Measurements from ENCODE around the gene ANKRD33B. TPM values are rescaled to one million over a fixed set of nuclear protein-coding genes. Genes with fewer than 3 reads are reported as not detected.
"Not testable (repeated sequence)": the region's sequence is repeated elsewhere in the genome, so short reads cannot be mapped to it uniquely, and the experiment has no call there.

Gene ANKRD33B
- total RNA-seq, 1 experiment from 2014 or later, result 4.9 TPM

GRCh38 chr5:10556289-10556807 lies 7.5 kb upstream of the ANKRD33B start:
- DNase-seq (ENCODE audit: low read depth), result peak; percentile 93

GRCh38 chr5:10556893-10557746 lies 6.8 kb upstream of the ANKRD33B start:
- DNase-seq (ENCODE audit: low read depth), result no peak

DNA sequence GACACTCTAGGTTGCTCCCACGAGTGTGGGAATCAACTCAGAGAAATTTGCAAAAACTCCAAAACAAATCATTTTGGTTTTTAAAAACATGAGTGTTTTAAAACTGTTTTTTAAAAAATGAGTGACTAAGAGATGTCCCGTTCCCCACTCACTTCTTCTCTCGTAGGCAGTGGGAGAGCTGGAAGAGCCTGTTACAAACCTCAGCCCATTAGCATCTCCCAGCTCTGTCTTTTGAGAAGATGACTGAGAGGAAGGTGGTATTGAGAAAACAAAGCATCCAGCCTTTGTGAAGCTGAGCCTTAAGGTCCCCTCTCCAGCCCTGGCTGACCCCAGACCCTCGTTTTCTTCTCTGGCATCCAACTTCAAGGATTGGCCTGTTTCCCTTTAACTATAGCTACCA lies 4.7 kb upstream of the ANKRD33B start:
- DNase-seq (ENCODE audit: low read depth), result no peak

GRCh38 chr5:10559871-10560270 lies 4.0 kb upstream of the ANKRD33B start:
- no peak for DNase-seq (ENCODE audit: low read depth)

- DNase-seq (ENCODE audit: low read depth), result no peak
Measured at GRCh38 chr5:10562201-10563109, 1.4 kb upstream of the ANKRD33B start.

DNA sequence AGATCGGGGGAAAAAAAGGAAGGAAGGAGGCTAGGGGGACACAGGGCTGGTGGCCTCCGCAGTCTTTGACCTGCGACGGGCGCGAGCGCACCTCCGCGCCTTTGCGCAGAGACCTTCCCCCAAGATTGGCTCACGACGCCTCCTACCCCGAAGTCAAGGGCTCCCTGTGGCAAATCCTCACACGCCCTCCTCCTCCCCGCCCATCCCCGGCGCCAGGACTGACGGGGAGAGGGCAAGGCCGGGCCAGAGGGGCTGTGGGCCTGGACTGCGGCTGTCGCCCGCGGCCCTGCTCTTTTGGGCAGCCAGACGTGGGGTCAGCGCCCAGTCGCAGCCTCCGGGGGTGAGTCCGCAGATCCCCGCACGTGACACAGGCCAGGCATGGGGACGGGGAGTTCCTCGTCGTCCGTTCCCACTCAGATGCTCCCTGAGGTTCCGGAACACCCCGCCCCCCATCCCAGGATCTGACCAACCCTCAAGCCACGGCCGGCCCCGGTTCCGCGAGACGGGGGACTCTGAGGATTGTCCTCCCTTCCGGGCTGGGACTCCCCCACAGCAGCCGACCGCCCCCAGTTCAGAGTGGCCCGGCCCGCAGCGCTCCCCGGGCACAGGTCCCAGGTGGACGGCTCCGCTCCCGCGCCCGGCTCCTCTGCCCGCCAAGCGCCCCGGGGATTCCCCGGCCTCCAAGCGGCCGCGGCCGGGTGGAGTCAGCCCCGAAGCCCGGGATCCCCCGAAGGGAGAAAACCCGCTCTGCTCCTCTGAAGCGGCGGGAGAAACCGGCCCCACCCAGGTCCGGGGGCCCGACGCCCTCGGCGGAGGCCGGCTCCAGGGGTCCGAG lies 543 bp upstream of the ANKRD33B start:
- peak; percentile 56 for DNase-seq (ENCODE audit: low read depth)

- no peak for DNase-seq (ENCODE audit: low read depth)
Measured at GRCh38 chr5:10564838-10565784, 1.2 kb downstream of the ANKRD33B start.

DNA sequence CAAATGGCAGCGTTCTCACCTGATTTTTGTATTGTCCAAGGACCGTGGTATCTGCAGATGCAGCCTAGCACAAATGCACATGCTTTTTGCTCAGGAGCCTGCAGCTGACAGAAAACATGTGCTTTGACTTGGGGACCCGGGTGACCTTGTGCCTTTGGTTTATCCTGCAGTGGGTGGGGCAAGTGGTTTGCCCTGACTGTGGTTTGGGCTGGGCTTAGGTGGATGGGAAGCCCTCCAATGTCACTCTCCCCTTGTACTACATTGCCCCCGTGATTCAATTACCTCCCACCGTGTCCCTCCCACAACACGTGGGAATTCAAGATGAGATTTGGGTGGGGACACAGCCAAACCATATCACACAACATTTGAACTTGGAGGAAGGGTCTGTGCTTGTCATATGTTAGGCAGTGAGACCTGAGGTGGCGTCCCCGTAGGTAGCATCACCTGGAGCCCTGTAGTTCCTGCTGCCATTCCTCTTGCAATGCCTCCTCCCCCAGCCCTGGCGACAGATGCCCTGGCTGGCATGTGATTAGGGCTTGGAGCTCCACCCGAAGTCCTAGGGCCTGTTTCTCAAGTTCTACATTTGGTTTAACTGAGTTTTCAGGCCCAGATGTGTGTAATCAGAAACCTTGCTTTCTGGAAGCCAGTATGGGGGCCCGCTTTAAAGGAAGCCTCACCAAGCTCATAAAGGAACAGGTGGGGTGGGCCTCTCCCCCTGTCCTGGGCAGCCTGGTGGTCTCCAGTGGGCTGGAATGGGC lies 2.1 kb downstream of the ANKRD33B start:
- DNase-seq (ENCODE audit: low read depth), result no peak

- no peak for DNase-seq (ENCODE audit: low read depth)
Measured at GRCh38 chr5:10566543-10567068, 2.7 kb downstream of the ANKRD33B start.

- peak; percentile 59 for DNase-seq (ENCODE audit: low read depth)
Measured at GRCh38 chr5:10567121-10567591, 3.3 kb downstream of the ANKRD33B start.

DNA sequence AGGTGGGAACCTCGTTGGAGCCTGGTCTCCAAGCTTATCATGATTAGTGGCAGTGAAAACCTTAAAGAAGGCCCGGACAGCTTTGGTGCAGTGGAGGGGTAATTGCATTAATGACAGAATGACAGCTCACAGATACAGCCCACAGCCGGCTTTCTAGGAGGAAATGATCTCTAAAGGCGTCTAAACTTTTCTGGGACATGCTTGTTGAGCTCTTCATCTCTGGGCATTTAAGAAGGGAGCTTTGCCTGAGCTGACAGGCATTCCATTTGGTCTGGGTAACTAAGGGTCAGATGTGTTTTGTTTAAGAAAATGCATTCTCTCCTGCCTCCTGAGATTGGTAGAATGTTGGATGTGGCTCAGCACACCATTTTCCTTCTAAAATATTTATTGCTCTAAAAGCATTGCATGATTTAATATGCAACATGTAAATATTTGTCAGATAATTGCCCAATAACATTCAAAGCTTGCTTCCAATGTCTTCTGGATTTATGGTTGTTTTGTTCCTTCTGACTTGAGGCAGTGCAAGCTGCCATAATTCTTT lies 4.0 kb downstream of the ANKRD33B start:
- no peak for DNase-seq (ENCODE audit: low read depth)

GRCh38 chr5:10570540-10570939 lies 6.7 kb downstream of the ANKRD33B start:
- not testable (repeated sequence) for DNase-seq (ENCODE audit: low read depth)

GRCh38 chr5:10572451-10572850 lies 8.6 kb downstream of the ANKRD33B start:
- no peak for DNase-seq (ENCODE audit: low read depth)

DNA sequence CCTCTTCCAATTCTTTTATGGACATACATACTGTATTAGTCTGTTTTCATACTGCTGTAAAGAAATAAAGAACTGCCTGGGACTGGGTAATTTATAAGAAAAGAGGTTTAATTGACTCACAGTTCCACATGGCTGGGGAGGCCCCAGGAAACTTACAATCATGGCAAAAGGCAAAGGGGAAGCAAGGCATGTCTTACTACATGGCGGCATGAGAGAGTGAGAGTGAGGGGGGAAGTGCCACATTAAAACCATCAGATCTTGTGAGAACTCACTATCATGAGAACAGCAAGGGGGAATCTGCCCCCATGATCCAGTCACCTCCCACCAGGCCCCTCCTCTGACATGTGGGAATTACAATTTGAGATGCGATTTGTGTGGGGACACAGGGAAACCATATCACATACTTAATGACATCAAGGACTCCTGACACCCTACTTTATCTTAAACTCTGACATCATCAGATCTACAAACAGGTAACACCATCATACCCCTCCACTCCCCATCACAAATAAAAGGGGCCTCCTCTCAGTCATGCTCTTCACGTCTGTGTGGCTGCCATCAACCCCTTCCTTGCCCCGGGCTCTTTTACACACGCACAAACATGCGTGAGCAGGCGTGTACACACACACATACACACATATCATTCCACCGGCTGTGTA lies 9.7 kb downstream of the ANKRD33B start:
- DNase-seq (ENCODE audit: low read depth), result no peak

- DNase-seq (ENCODE audit: low read depth), result not testable (repeated sequence)
Measured at GRCh38 chr5:10574879-10575278, 11.0 kb downstream of the ANKRD33B start.

DNA sequence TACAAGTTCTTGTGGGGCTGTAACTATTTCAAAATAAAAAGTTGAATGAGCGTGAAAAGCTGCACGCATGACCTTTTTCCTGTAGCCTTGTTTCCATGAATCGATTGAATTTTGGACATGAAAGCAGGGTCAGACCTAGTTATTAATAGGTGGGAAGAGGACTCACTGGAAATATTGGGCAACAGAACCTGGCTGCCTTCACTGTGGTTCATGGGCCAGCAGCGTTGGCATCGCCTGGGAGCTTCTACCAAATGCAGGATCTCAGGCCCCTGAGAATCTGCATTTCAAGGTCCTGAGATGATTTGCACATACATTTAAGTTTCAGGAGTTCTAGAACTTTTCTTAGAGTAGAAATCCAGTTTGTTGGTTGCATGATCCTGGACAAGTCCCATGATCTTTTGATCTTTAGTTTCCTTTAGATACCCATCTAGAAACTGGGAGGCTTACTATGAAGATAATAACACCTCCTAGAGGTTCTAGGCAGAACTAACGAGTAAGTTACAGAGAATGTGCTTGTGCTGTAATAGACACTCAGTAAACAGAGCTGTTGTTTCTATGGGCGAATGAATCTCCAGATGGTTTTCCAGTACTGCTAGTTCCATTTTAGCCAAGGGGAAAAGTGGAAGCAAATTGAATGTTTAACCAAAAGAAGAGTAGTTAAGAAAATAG lies 12.4 kb downstream of the ANKRD33B start:
- DNase-seq (ENCODE audit: low read depth), result no peak

DNA sequence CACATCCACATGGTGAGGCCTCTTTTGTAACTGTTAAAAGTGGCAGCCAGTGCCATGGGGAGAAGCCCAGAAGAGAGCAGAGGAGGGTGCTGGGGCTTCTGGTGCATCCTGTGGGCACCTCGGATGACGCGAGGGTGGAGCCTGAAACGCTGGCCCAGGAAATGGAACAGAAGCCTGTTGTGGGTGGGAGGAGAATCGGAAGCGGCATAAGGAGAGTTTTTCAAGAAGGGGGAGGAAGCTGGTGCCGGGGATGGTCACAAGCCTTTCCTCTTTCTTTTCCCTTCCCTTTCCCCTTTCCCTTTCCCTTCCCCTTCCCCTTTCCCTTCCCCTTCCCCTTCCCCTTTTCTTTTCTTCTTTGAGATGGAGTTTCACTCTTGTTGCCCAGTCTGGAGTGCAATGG lies 12.9 kb downstream of the ANKRD33B start:
- no peak for DNase-seq (ENCODE audit: low read depth)

Measured in HT1080 (cell line).